ENCODE measurements around the gene NRDE2.

- TF ChIP-seq CTCF (IDR thresholded peaks at IDR 0.05 in 2 of 3, conservative IDR thresholded peaks at IDR 0.05 in 1 of 3; ENCODE audit: borderline replicate concordance in 1 of 3, insufficient read depth in 1 of 3, low read depth in 2 of 3, low read length in 2 of 3) (no peak), POLR2A (IDR thresholded peaks at IDR 0.05; ENCODE audit: borderline replicate concordance, extremely low read depth, insufficient read depth, insufficient read length) (no peak), SRF (IDR thresholded peaks at IDR 0.05; ENCODE audit: low read depth) (no peak), POLR2AphosphoS5 (IDR thresholded peaks at IDR 0.05; ENCODE audit: low read depth, low read length) (no peak), ATF3 (IDR thresholded peaks at IDR 0.05) (no peak), EZH2 (IDR thresholded peaks at IDR 0.05) (no peak), CEBPB (IDR thresholded peaks at IDR 0.05; ENCODE audit: low read depth) (no peak)
These were observed 41.3 kb downstream of the NRDE2 start for GRCh38 chr14:90290337-90291011.
